ENCODE measurements around the gene SHC4.
"Not testable (repeated sequence)": the region's sequence is repeated elsewhere in the genome, so short reads cannot be mapped to it uniquely, and the experiment has no call there.

Gene SHC4

GRCh38 chr15:48963524-48964113, at the start of gene SHC4:
Gene SHC4 (minus strand): TSS chr15:48963919. CDS start chr15:48963015, 904 bp downstream.
- DNase-seq: peak; percentile 76

GRCh38 chr15:48999314-48999713, 35.6 kb upstream of the SHC4 start:
- no peak for DNase-seq

- DNase-seq: no peak
Measured at GRCh38 chr15:48996276-48996675, 32.6 kb upstream of the SHC4 start.

GRCh38 chr15:48993380-48993779, 29.7 kb upstream of the SHC4 start:
- DNase-seq: no peak

- DNase-seq: no peak
Measured at GRCh38 chr15:48992545-48992944, 28.8 kb upstream of the SHC4 start.

- DNase-seq: no peak
Measured at GRCh38 chr15:48992096-48992495, 28.4 kb upstream of the SHC4 start.

GRCh38 chr15:48989170-48989569, 25.5 kb upstream of the SHC4 start:
- DNase-seq: no peak

- DNase-seq: no peak
Measured at GRCh38 chr15:48987142-48987541, 23.4 kb upstream of the SHC4 start.

GRCh38 chr15:48986240-48986639, 22.5 kb upstream of the SHC4 start:
- DNase-seq: no peak

GRCh38 chr15:48985516-48985915, 21.8 kb upstream of the SHC4 start:
- DNase-seq: no peak

GRCh38 chr15:48984811-48985352, 21.2 kb upstream of the SHC4 start:
- no peak for DNase-seq

GRCh38 chr15:48984021-48984710, 20.4 kb upstream of the SHC4 start:
- DNase-seq: no peak

- DNase-seq: no peak
Measured at GRCh38 chr15:48983300-48983699, 19.6 kb upstream of the SHC4 start.

GRCh38 chr15:48981941-48982340, 18.2 kb upstream of the SHC4 start:
- DNase-seq: no peak

- DNase-seq: no peak
Measured at GRCh38 chr15:48978638-48979037, 14.9 kb upstream of the SHC4 start.

- no peak for DNase-seq
Measured at GRCh38 chr15:48976444-48977088, 12.8 kb upstream of the SHC4 start.

GRCh38 chr15:48975472-48976419, 12.0 kb upstream of the SHC4 start:
- DNase-seq: peak; percentile 89

GRCh38 chr15:48974882-48975281, 11.2 kb upstream of the SHC4 start:
- DNase-seq: no peak

GRCh38 chr15:48972750-48973503, 9.2 kb upstream of the SHC4 start:
- no peak for DNase-seq

- DNase-seq: not testable (repeated sequence)
Measured at GRCh38 chr15:48970926-48971325, 7.2 kb upstream of the SHC4 start.

GRCh38 chr15:48968066-48968465, 4.3 kb upstream of the SHC4 start:
- DNase-seq: no peak

GRCh38 chr15:48967336-48967735, 3.6 kb upstream of the SHC4 start:
- no peak for DNase-seq
